H9 (cell line): ENCODE results near the gene FEZF2. TPM values are rescaled to one million over a fixed set of nuclear protein-coding genes. Genes with fewer than 3 reads are reported as not detected.

Experiments
- DNase-seq: peaks from one replicate; pipeline ENCODE4 v3.0.0-alpha.2; 2017
- H2AFZ ChIP-seq: one replicate; pipeline ENCODE4 v1.6.1; 2013; ENCODE audit warnings: mild to moderate bottlenecking, low read length, control low read depth, moderate library complexity
- H2AK5ac ChIP-seq: 2 replicates; pipeline ENCODE4 v1.6.1; 2013; ENCODE audit warnings: low read length, control low read depth, mixed read lengths; ENCODE audit not compliant: insufficient read length
- H2BK120ac ChIP-seq: one replicate; pipeline ENCODE4 v1.6.1; 2013; ENCODE audit warnings: low read depth, mild to moderate bottlenecking, low read length, control low read depth, inconsistent platforms; ENCODE audit not compliant: poor library complexity, severe bottlenecking
- H2BK12ac ChIP-seq: 2 replicates; pipeline ENCODE4 v1.6.1; 2013; ENCODE audit warnings: low read length, control low read depth, mixed read lengths, low read depth; ENCODE audit not compliant: insufficient read length
- H2BK15ac ChIP-seq: 2 replicates; pipeline ENCODE4 v1.6.1; 2013; ENCODE audit warnings: low read depth, low read length, control low read depth
- H2BK20ac ChIP-seq: one replicate; pipeline ENCODE4 v1.6.1; 2013; ENCODE audit warnings: low read depth, mild to moderate bottlenecking, low read length, control low read depth, inconsistent platforms; ENCODE audit not compliant: poor library complexity, severe bottlenecking
- H2BK5ac ChIP-seq: 2 replicates; pipeline ENCODE4 v1.6.1; 2013; ENCODE audit warnings: low read length, control low read depth, mixed read lengths; ENCODE audit not compliant: insufficient read length
- H3K14ac ChIP-seq: 2 replicates; pipeline ENCODE4 v1.6.1; 2013; ENCODE audit warnings: low read length, control low read depth; ENCODE audit not compliant: insufficient read depth
- H3K18ac ChIP-seq: 2 replicates; pipeline ENCODE4 v1.6.1; 2013; ENCODE audit warnings: low read depth, mild to moderate bottlenecking, mixed read lengths, low read length, control low read depth; ENCODE audit not compliant: insufficient read length
- H3K23ac ChIP-seq: 2 replicates; pipeline ENCODE4 v1.6.1; 2013; ENCODE audit warnings: low read length, control low read depth, mixed read lengths, low read depth; ENCODE audit not compliant: insufficient read length
- H3K23me2 ChIP-seq: 2 replicates; pipeline ENCODE4 v1.6.1; 2013; ENCODE audit warnings: low read depth, mild to moderate bottlenecking, mixed read lengths, low read length, control low read depth; ENCODE audit not compliant: insufficient read length, poor library complexity, severe bottlenecking
- H3K27ac ChIP-seq: 2 replicates; pipeline ENCODE4 v1.5.1; 2013; ENCODE audit warnings: low read length, control low read depth, mixed read lengths, low read depth; ENCODE audit not compliant: insufficient read length
- H3K27me3 ChIP-seq: 2 replicates; pipeline ENCODE4 v1.6.1; 2013; ENCODE audit warnings: low read length, control low read depth, inconsistent platforms; ENCODE audit not compliant: insufficient read depth
- H3K4ac ChIP-seq: 2 replicates; pipeline ENCODE4 v1.6.1; 2013; ENCODE audit warnings: low read depth, mild to moderate bottlenecking, control low read depth, inconsistent platforms, low read length, moderate library complexity
- H3K4me1 ChIP-seq: 2 replicates; pipeline ENCODE4 v1.6.1; 2013; ENCODE audit warnings: low read length, control low read depth, inconsistent platforms; ENCODE audit not compliant: insufficient read depth
- H3K4me2 ChIP-seq: 2 replicates; pipeline ENCODE4 v1.6.1; 2013; ENCODE audit warnings: low read length, control low read depth, mixed read lengths; ENCODE audit not compliant: insufficient read length, insufficient read depth
- H3K56ac ChIP-seq: 2 replicates; pipeline ENCODE4 v1.6.1; 2013; ENCODE audit warnings: low read depth, mild to moderate bottlenecking, mixed read lengths, low read length, control low read depth; ENCODE audit not compliant: insufficient read length
- H3K79me1 ChIP-seq: 2 replicates; pipeline ENCODE4 v1.6.1; 2013; ENCODE audit warnings: low read depth, mild to moderate bottlenecking, moderate library complexity, low read length, control low read depth, inconsistent platforms; ENCODE audit not compliant: insufficient read depth, poor library complexity, severe bottlenecking
- H3K79me2 ChIP-seq: 2 replicates; pipeline ENCODE4 v1.6.1; 2013; ENCODE audit warnings: low read length, control low read depth, inconsistent platforms; ENCODE audit not compliant: insufficient read depth
- H3K9ac ChIP-seq: 2 replicates; pipeline ENCODE4 v1.6.1; 2013; ENCODE audit warnings: low read length, control low read depth, mixed read lengths; ENCODE audit not compliant: insufficient read length; ENCODE audit errors: extremely low read depth
- H3K9me3 ChIP-seq: one replicate; pipeline ENCODE4 v1.6.1; 2013; ENCODE audit warnings: low read depth, low read length, inconsistent platforms; ENCODE audit not compliant: control insufficient read depth
- H3T11ph ChIP-seq: one replicate; pipeline ENCODE4 v1.6.1; 2013; ENCODE audit warnings: mild to moderate bottlenecking, low read length, control low read depth, inconsistent platforms
- H4K20me1 ChIP-seq: one replicate; pipeline ENCODE4 v1.6.1; 2013; ENCODE audit not compliant: control insufficient read depth, insufficient read length, insufficient read depth
- H4K5ac ChIP-seq: 2 replicates; pipeline ENCODE4 v1.6.1; 2013; ENCODE audit warnings: low read depth, mild to moderate bottlenecking, mixed read lengths, low read length, control low read depth; ENCODE audit not compliant: insufficient read length
- H4K8ac ChIP-seq: replicated peaks from 2 replicates; pipeline ENCODE4 v1.6.1; 2013; ENCODE audit warnings: low read length, control low read depth, mixed read lengths, low read depth; ENCODE audit not compliant: insufficient read length
- H4K91ac ChIP-seq: 2 replicates; pipeline ENCODE4 v1.6.1; 2013; ENCODE audit warnings: low read depth, mild to moderate bottlenecking, moderate library complexity, mixed read lengths, low read length, control low read depth; ENCODE audit not compliant: insufficient read length
- H3K27ac Mint-ChIP-seq, 3 experiments: 2 replicates in 2 of 3; 3 replicates in 1 of 3; pipeline ENCODE4 v1.8.0; 2020 to 2021; ENCODE audit warnings: mixed read lengths in 3 of 3, mild to moderate bottlenecking in 1 of 3, moderate library complexity in 1 of 3
- H3K27me3 Mint-ChIP-seq: 2 replicates; pipeline ENCODE4 v1.8.0; 2021; ENCODE audit warnings: low read depth, mild to moderate bottlenecking, moderate library complexity, mixed read lengths
- H3K36me3 Mint-ChIP-seq, 3 experiments: 2 replicates in 2 of 3; 3 replicates in 1 of 3; pipeline ENCODE4 v1.8.0; 2020 to 2021; ENCODE audit warnings: low read depth in 3 of 3, mixed read lengths in 3 of 3; ENCODE audit not compliant: insufficient read depth in 1 of 3
- H3K4me1 Mint-ChIP-seq, 2 experiments: 2 replicates each; pipeline ENCODE4 v1.8.0; 2020; ENCODE audit warnings: mixed read lengths in 2 of 2
- H3K4me3 Mint-ChIP-seq, 2 experiments: 2 replicates in 1 of 2; 3 replicates in 1 of 2; pipeline ENCODE4 v1.8.0; 2020 to 2021; ENCODE audit warnings: mild to moderate bottlenecking in 2 of 2, mixed read lengths in 2 of 2, moderate library complexity in 1 of 2
- H3K9me3 Mint-ChIP-seq, 2 experiments: 2 replicates in 1 of 2; 3 replicates in 1 of 2; pipeline ENCODE4 v1.8.0; 2020; ENCODE audit warnings: mild to moderate bottlenecking in 2 of 2, mixed read lengths in 2 of 2, moderate library complexity in 1 of 2
- WGBS: extraction: QIAGEN DNeasy Blood & Tissue Kit; methylation state at CpG from one replicate; pipeline ENCODE4 v1.1.7; 2013; ENCODE audit warnings: missing lambda C conversion rate, low lambda C conversion rate, mixed read lengths; ENCODE audit not compliant: insufficient read length; ENCODE audit errors: extremely low coverage; 5-methylcytosine and 5-hydroxymethylcytosine counted together
- total RNA-seq: library from RNA; stranded (reverse); gene quantifications from 2 replicates; pipeline ENCODE4 v1.2.1, GENCODE V29; 2021
- TF ChIP-seq, protein P1 (sequence below): fragments of 200-600 bp; sonication (generic); conservative IDR thresholded peaks from 3 replicates; pipeline ENCODE4 v1.8.0; 2021; ENCODE audit warnings: antibody characterized with exemption, mild to moderate bottlenecking

Gene FEZF2
- total RNA-seq, 1 experiment from 2014 or later: 0.11 TPM

DNA sequence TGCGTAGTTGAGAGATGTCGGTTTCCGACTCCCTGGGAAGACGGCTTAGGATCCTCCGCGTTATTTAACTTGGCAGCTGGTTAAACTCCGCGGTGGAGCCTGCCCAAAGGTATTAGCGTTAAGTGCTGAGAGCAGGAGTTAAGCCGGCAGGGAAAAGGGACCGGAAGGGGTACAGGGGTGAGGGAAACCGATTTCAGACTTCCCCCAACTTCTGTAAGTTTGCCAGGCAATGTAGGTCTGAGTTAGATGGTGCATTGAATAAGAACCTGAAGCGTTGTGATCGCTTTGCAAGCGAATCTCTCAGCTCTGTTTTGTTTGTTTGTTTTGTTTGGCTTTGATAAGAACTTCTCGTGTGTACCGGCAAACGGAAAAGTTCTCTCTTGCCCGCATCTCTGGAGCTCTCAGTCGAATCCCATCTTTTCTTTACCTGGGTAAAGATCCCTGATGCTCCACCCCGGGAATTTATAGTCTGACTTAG lies 6.0 kb upstream of the FEZF2 start:
- Histone ChIP-seq H3K14ac (no peak overlapping the region), H3K79me2 (no peaks in the 10 kb centered on the region), H2BK5ac (no peak overlapping the region), H3T11ph (no peak overlapping the region), H3K4ac (no peak overlapping the region), H2AFZ (no peak overlapping the region), H2BK20ac (no peak overlapping the region), H2AK5ac (no peak overlapping the region), H3K9ac (no peak overlapping the region), H3K9me3 (no peaks in the 10 kb centered on the region), H3K4me1 (no peaks in the 10 kb centered on the region; the same call in 1 of the 2 replicates), H3K4me2 (peak overlapping the region; percentile 43), H2BK120ac (no peak overlapping the region), H3K18ac (no peak overlapping the region), H3K27me3 (peaks cover 78% of the 10 kb centered on the region), H3K23ac (no peak overlapping the region), H3K27ac (no peak overlapping the region), H2BK12ac (no peak overlapping the region), H2BK15ac (no peak overlapping the region), H4K8ac (no peak overlapping the region), H3K79me1 (no peaks in the 10 kb centered on the region), H4K5ac (no peak overlapping the region), H4K91ac (no peak overlapping the region), H4K20me1 (no peaks in the 10 kb centered on the region), H3K56ac (no peak overlapping the region), H3K23me2 (peaks cover 7% of the 10 kb centered on the region)
- peaks cover 34 to 53% of the 10 kb centered on the region in 2 experiments for H3K4me1 Mint-ChIP-seq
- H3K27me3 Mint-ChIP-seq: peaks cover 100% of the 10 kb centered on the region
- H3K36me3 Mint-ChIP-seq: no peaks in the 10 kb centered on the region; a peak in 2 of 7 replicates
- TF ChIP-seq, protein P1, sequence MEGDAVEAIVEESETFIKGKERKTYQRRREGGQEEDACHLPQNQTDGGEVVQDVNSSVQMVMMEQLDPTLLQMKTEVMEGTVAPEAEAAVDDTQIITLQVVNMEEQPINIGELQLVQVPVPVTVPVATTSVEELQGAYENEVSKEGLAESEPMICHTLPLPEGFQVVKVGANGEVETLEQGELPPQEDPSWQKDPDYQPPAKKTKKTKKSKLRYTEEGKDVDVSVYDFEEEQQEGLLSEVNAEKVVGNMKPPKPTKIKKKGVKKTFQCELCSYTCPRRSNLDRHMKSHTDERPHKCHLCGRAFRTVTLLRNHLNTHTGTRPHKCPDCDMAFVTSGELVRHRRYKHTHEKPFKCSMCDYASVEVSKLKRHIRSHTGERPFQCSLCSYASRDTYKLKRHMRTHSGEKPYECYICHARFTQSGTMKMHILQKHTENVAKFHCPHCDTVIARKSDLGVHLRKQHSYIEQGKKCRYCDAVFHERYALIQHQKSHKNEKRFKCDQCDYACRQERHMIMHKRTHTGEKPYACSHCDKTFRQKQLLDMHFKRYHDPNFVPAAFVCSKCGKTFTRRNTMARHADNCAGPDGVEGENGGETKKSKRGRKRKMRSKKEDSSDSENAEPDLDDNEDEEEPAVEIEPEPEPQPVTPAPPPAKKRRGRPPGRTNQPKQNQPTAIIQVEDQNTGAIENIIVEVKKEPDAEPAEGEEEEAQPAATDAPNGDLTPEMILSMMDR: no peak
- peaks cover 0 to 10% of the 10 kb centered on the region in 2 experiments; a peak in 2 of 5 replicates for H3K9me3 Mint-ChIP-seq
- H3K27ac Mint-ChIP-seq: no peak overlapping the region
- H3K4me3 Mint-ChIP-seq: peak overlapping the region in 1 of 2 experiments; percentile 69; a peak in 3 of 5 replicates
- no CpG with 5 or more reads among the region's 21 CpGs for WGBS
- peak; percentile 66 for DNase-seq
